ENCODE data around the gene RAB3GAP2.
"Not testable (repeated sequence)": the region's sequence is repeated elsewhere in the genome, so short reads cannot be mapped to it uniquely, and the experiment has no call there.

The RAB3GAP2 gene

DNA sequence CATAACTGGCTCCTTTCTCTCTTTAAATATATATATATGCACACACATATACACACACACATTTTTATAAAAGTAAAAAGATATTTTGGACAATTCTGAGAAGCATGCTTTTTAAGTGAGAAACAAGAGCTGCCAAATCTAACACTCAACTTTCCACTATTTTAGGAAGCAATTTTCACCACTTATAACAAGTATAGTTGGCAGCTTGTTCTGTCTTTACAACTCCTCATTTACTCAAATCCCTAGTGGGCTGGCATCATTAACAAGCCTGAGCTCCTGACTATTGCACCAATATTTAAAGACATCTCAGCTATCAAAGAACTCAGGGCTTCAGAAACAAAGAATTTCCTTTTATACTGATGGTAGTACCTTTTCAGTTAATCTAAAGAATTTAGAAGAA is 76.6 kb downstream of the RAB3GAP2 start:
- DNase-seq (ENCODE audit: low read depth, low spot score): no peak

- DNase-seq (ENCODE audit: low read depth, low spot score): no peak
These were observed 82.4 kb downstream of the RAB3GAP2 start for GRCh38 chr1:220189750-220190347.

GRCh38 chr1:220188538-220188937 is 83.7 kb downstream of the RAB3GAP2 start:
- no peak for DNase-seq (ENCODE audit: low read depth, low spot score)

DNA sequence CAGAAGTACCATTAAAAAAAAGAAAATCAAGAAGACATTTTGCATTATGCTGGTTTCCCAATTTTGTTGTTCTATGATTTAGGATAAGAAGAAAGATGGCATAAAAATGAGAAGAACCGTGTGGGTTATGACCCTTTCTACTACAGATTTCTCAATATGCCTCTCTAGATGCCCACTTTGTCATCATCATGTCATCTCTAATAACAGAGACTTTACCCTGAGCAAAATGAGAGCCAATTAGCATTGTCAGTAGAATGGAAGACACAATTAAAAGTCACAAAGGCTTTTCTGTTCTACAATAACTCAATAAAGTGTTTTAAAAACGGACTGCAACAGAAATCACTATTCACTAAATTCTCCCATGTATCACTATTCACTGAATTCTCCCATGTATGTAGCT is 85.5 kb downstream of the RAB3GAP2 start:
- no peak for DNase-seq (ENCODE audit: low read depth, low spot score)

GRCh38 chr1:220184506-220184905 is 87.7 kb downstream of the RAB3GAP2 start:
- DNase-seq (ENCODE audit: low read depth, low spot score): no peak

- DNase-seq (ENCODE audit: low read depth, low spot score): no peak
These were observed 89.6 kb downstream of the RAB3GAP2 start for GRCh38 chr1:220182656-220183055.

GRCh38 chr1:220182111-220182510 is 90.1 kb downstream of the RAB3GAP2 start:
- DNase-seq (ENCODE audit: low read depth, low spot score): no peak

DNA sequence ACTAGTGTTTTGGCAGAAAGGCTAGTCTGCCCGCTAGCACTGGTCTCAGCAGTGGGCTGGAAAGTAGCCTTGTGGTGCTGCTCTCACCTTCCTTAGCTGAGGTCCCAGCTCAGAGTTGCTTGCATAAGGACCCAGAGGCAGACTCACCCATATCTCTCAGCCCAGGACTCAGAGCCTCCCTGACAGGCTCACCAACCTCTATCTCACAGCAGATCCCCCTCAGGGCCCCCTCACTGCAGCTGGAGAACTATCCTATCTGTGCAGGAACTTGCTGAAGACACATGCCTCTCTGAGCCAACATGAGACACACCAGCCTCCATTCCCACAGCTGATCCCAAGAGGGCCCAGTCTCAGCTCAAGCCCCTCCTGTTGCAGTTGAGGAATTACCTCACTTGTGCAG is 95.7 kb downstream of the RAB3GAP2 start:
- no peak for DNase-seq (ENCODE audit: low read depth, low spot score)

GRCh38 chr1:220170836-220171526 is 101.3 kb downstream of the RAB3GAP2 start:
- DNase-seq (ENCODE audit: low read depth, low spot score): no peak

DNA sequence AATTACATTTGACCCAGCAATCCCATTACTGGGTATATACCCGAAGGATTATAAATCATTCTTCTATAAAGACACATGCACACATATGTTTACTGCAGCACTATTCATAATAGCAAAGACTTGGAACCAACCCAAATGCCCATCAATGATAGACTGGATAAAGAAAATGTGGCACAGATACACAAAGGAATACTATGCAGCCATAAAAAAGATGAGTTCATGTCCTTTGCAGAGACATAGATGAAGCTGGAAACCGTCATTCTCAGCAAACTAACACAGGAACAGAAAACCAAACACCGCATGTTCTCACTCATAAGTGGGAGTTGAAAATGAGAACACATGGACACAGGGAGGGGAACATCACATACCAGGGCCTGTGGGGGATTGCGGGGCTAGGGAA is 102.4 kb downstream of the RAB3GAP2 start:
- DNase-seq (ENCODE audit: low read depth, low spot score): not testable (repeated sequence)

- no peak for DNase-seq (ENCODE audit: low read depth, low spot score)
These were observed 105.4 kb downstream of the RAB3GAP2 start for GRCh38 chr1:220166853-220167252.

DNA sequence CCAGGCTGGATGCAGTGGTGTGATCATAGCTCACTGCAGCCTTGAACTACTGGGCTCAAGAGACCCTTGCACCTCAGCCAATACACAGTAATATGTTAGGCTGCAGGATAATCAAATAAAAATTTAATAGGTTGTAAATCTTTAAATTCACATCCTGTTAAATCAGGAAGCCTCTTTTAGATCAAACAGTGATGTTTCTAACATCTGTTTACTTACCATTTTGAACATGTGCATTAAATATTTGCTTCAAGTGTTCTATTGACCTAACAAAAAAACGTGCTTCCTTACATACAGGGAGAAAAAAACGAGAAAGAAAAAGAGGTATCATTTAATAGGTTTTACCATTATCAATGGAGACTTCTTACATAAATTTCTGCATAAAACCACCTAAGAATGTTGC is 107.7 kb downstream of the RAB3GAP2 start:
- DNase-seq (ENCODE audit: low read depth, low spot score): no peak

- no peak for DNase-seq (ENCODE audit: low read depth, low spot score)
These were observed 108.1 kb downstream of the RAB3GAP2 start for GRCh38 chr1:220164116-220164515.

DNA sequence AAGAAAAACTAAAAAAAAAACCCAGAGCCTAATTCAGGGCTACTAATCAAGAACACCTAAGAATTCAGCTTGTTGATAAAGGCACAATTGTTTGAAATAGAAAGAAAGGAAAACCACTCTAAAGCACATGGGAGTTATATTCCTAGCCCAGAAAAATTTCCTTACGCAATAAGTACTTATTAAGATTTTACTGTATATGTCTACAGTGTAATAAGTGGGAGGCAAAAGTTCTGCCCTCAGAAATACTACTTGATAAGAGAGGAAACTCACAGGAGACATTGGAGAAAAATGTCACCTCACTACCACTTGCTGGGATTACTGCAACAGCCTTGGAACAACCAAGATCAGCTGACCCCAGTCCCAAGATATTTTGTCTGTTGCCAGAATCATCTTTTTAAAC is 112.2 kb downstream of the RAB3GAP2 start:
- no peak for DNase-seq (ENCODE audit: low read depth, low spot score)

- no peak for DNase-seq (ENCODE audit: low read depth, low spot score)
These were observed 113.2 kb downstream of the RAB3GAP2 start for GRCh38 chr1:220159041-220159440.

DNA sequence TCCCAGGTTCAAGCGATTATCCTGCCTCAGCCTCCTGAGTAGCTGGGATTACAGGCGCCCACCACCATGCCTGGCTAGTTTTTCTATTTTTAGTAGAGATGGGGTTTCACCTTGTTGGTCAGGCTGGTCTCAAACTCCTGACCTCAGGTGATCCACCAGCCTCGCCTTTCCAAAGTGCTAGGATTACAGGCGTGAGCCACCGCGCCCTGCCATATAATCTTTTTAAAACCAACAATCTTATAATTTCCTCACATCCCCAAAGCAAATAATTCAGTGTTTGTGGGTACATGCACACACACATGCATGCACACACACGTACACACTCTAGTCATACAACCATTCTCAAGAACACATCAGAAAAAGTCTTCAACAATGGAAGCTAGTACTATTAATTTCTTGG is 113.7 kb downstream of the RAB3GAP2 start:
- not testable (repeated sequence) for DNase-seq (ENCODE audit: low read depth, low spot score)

DNA sequence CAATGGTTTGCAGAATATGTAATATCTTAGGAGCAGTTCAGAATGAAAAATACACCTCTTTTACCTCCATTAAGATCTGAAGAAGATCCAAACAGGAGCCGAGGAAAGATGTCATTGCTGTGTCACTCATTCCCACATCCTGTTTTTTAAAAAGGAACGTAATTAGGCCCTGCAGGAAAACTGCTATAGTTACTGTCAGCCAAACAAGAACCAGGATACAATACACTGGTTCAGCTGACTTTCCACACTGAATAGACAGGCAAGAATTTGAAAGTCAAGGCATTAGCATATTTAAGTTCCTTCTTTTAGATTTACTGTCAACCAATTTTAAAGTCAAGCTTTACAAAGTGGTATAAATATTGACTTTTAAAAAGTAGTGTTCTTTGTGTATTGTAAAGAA is 114.5 kb downstream of the RAB3GAP2 start:
- DNase-seq (ENCODE audit: low read depth, low spot score): no peak

DNA sequence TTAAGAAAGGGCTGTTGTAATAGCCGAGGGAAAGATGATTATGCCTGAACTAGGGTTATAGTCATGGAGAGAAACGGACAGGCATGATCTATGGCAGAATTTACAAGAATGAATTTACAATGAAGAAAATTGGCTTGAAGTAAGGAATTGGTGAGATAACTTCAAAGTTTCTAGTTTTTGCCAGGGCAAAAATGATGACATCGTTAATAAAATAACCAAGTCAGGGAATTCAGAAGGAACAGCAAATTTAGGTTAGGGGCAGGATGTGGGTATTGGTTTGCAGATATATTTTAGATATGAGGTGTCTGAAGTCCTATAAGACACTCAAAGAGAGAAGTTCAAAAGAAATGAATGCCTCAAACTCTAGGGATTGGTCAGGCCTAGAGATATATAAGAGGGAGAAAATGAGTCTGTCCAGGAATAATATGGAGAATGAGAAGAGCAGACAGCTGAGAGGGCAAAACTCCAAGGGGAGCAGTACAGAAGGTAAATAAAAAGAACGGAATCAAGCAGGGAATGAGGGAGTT is 115.6 kb downstream of the RAB3GAP2 start:
- no peak for DNase-seq (ENCODE audit: low read depth, low spot score)

GRCh38 chr1:220153147-220153546 is 119.1 kb downstream of the RAB3GAP2 start:
- no peak for DNase-seq (ENCODE audit: low read depth, low spot score)

DNA sequence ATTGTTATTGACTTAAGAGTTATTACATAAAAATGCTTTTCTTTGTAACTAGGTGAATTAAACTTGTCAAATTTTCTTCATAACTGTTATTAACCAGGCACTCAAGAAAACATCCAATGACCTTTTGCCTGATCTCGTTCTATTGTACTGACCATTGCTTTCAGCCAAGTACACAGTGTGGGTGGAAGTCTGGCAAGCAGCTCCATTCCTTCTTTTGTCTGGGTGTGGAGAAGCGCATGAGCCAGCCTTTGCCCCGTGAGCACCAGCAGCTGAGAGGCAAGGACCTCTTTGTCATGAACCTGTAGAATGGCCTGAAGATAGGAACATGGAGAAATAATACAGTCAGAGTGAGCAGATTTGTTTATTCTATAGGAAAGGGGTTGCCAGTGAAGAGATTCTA is 120.8 kb downstream of the RAB3GAP2 start:
- DNase-seq (ENCODE audit: low read depth, low spot score): no peak

- no peak for DNase-seq (ENCODE audit: low read depth, low spot score)
These were observed 122.5 kb downstream of the RAB3GAP2 start for GRCh38 chr1:220149742-220150141.

DNA sequence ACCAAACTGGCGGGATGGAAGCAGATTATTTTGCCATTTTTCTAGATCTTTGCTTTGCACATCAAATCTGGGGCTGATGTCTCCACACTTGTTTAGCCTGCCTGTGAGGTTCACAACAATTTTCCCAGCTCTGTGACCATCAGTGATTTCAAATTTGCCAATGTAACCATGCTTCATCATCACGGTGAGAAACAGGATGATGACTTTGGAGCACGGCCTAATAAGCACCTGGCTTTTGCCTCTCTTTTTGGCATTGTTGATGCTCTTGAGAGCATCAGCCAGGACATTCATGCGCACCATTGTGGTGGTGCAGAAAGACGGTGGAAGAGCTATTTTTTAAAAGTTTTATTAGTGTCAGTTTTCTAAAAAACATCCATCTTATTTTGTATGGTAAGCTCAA is 128.2 kb downstream of the RAB3GAP2 start:
- DNase-seq (ENCODE audit: low read depth, low spot score): no peak

GRCh38 chr1:220139966-220140365 is 132.3 kb downstream of the RAB3GAP2 start:
- DNase-seq (ENCODE audit: low read depth, low spot score): no peak

All from brain pericyte (primary cell).